NCI-H1930 (cell line): ENCODE data around the gene SUPT20HL1.

Experiments used
- DNase-seq, 2 experiments: peaks; one replicate each; lab custom pipeline; 2025; lab: John Stamatoyannopoulos, UW

SUPT20HL1 gene

DNA sequence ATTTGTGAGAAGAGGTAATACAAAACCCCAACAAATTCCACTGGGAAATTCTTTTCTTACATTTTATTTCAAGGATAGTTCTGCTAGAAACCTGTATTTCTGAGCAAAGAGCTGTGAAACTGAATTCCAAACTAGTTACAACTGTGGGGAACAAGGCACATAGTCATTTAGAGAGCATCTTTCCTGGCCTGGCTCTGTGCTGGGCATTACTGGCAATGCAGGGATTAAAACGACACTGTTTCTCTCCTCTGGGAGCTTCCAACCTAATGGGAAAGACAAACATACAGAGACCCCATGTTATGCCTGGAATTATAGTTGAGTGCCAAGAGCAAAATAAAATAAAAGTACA is 36.5 kb downstream of the SUPT20HL1 start:
- DNase-seq = no peak

DNA sequence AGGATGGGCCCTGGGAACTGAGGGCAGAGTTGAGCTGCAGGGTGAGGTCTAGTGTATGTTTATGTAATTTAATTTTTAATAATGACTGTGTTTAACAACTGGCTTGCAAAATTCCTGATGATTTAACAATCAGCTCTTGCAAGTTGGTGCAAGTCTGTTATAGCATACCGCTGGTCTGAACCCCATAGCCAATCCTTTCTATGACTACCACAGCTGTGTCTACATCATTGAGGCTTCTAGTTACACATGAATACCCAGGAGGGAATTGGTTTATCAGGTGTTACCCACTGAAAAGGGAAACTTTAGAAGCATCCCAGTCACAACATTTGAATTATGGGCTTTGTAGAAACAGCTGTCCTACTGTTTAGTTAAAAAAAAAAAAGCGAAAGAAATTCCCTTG is 38.3 kb downstream of the SUPT20HL1 start:
- no peak for DNase-seq

DNA sequence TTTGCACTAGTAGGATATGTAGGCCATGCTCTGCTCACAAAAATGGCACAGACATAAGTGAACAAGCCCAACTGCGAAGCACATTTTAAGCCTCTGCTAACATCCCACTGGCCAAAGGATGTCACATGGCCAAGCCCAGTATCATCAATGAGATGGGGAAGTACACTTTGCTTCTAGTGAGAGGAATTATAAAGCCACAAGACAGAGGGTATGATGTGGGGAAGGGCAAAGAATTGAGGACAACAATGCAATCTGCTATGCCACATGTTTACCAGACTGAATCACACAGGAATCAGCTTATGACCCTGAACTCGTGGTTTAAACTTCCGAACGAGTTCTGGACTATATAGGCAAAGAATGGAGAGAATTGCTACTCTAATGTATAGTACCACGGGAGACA is 39.1 kb downstream of the SUPT20HL1 start:
- DNase-seq = no peak

DNA sequence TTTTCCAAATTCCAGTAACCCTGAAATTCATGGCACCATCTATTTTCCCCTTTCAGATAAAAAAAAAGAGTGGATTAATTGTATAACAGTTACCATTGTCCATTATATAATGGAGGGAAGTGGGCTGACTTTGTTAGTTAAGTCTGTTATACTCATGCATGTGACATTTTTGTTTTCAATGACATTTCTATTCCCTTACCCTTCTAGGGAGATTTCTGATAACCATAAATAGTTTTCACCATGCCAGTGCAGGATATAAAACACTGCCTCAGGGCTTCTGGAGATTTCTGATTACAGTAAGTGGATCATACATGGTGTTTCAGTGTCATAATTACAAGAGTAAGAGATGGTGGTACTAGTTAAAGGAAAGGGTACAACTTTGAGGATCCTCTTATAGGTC is 45.5 kb downstream of the SUPT20HL1 start:
- no peak for DNase-seq
